Activated CD4-positive, alpha-beta T cell treated with anti-CD3 and anti-CD28 coated beads for 36 hours (primary cell): ENCODE data around the gene AKR1B15. TPM values are rescaled to one million over a fixed set of nuclear protein-coding genes. Genes with fewer than 3 reads are reported as not detected.
"Not testable (repeated sequence)": the region's sequence is repeated elsewhere in the genome, so short reads cannot be mapped to it uniquely, and the experiment has no call there.

Source experiments
- ATAC-seq: fragments of 200-7000 bp; cut with Tn5 transposase; one replicate; pipeline ENCODE4 v1.10.0; 2021; ENCODE audit warnings: mild to moderate bottlenecking, moderate library complexity
- CTCF ChIA-PET: fragments of 350-600 bp; sonication (Branson Sonifier 250); formaldehyde crosslinking; loops from one replicate; lab custom pipeline; 2021; ENCODE audit warnings: antibody characterized with exemption; lab: Charles Lee
- POLR2A ChIA-PET: fragments of 350-600 bp; sonication (Branson Sonifier 250); formaldehyde crosslinking; loops from one replicate; lab custom pipeline; 2021; ENCODE audit warnings: antibody characterized with exemption, inconsistent platforms; lab: Charles Lee
- DNase-seq: peaks from one replicate; pipeline ENCODE4 v3.0.0-alpha.2; 2020
- H3K27ac Mint-ChIP-seq: one replicate; pipeline ENCODE4 v1.8.0; 2021; ENCODE audit warnings: mixed read lengths
- H3K27me3 Mint-ChIP-seq: one replicate; pipeline ENCODE4 v1.8.0; 2021; ENCODE audit warnings: mixed read lengths
- H3K36me3 Mint-ChIP-seq: one replicate; pipeline ENCODE4 v1.8.0; 2021; ENCODE audit warnings: low read depth, mixed read lengths
- H3K4me1 Mint-ChIP-seq: one replicate; pipeline ENCODE4 v1.8.0; 2021; ENCODE audit warnings: mixed read lengths
- H3K4me3 Mint-ChIP-seq: one replicate; pipeline ENCODE4 v1.8.0; 2021; ENCODE audit warnings: mild to moderate bottlenecking, moderate library complexity, mixed read lengths
- H3K9me3 Mint-ChIP-seq: one replicate; pipeline ENCODE4 v1.8.0; 2021; ENCODE audit warnings: low read depth, mixed read lengths
- intact Hi-C, 2 experiments: fragments of 100-400 bp; cut with DNase I in 1 of 2; cut with micrococcal nuclease in 1 of 2; formaldehyde crosslinking; loops; one replicate each; pipeline versions ENCODE4 v1.14.2 to v1.15.1; 2022 to 2024; cut with DNase I, micrococcal nuclease
- total RNA-seq, 2 experiments: library from RNA; stranded (reverse); gene quantifications; one replicate each; pipeline ENCODE4 v1.2.3, GENCODE V29; 2021

Gene AKR1B15
- total RNA-seq, 2 experiments from 2014 or later, result not detected

DNA sequence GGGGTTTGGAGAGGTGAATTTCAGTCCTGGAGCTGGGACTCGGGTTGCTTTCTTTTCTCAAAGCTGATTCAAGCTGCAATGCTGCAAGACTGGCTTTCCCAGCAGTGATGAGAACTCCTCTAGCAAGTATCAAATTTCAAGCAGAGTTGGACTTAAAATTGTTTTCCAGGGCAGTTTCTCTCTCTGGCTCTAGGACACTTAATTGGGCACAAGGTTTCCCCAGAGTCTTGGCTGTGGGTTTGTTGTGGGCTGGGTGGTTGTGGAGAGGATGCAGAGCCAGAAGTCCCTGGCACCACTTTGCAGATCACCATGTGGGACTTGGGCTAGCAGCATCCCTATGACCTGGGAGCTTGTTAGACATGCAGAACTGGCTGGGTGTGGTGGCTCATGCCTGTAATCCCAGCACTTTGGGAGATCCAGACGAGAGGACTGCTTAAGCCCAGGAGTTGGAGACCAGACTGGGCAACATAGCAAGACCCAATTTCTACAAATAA is 16.8 kb downstream of the AKR1B15 start:
- peaks cover 4% of the 10 kb centered on the region for H3K4me1 Mint-ChIP-seq
- ATAC-seq (no peak), DNase-seq (no peak)
- intact Hi-C loops, result no loop called here
- H3K27ac Mint-ChIP-seq, result no peak overlapping the region
- H3K36me3 Mint-ChIP-seq, result no peaks in the 10 kb centered on the region
- ChIA-PET POLR2A (no interaction called here), CTCF (interaction anchor here (0.6 to 0.7 kb wide), 2 partner anchors 18 to 67 kb away, joined by 3 read pairs; no protein-coding TSS in a partner anchor)
- H3K27me3 Mint-ChIP-seq, result no peaks in the 10 kb centered on the region
- H3K9me3 Mint-ChIP-seq, result peaks cover 12% of the 10 kb centered on the region
- no peak overlapping the region for H3K4me3 Mint-ChIP-seq

DNA sequence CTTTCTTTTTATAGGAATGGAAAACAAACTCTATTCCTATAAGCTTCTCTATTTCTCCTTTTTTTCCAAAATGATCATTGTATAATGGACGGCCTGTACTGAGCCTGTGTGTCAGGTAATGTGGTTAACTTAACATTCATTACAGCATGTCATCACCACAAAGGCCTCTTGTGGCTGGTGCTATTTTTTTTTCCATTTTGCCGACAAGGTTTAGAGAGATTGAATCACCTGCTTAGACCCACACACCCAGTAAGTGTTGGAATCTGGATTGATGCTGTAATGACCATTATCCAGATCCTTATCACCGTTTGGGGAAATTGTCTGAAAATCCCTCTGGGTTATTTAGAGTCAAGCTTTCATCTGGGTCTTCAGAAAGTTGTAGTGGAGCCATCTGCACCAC is 18.5 kb downstream of the AKR1B15 start:
- ATAC-seq (no peak), DNase-seq (no peak)
- intact Hi-C loops, result no loop called here
- POLR2A ChIA-PET, result no interaction called here
- CTCF ChIA-PET, result no interaction called here
- peaks cover 12% of the 10 kb centered on the region for H3K9me3 Mint-ChIP-seq
- no peaks in the 10 kb centered on the region for H3K36me3 Mint-ChIP-seq
- no peak overlapping the region for H3K27ac Mint-ChIP-seq
- H3K4me1 Mint-ChIP-seq, result no peaks in the 10 kb centered on the region
- H3K4me3 Mint-ChIP-seq, result no peak overlapping the region
- no peaks in the 10 kb centered on the region for H3K27me3 Mint-ChIP-seq

DNA sequence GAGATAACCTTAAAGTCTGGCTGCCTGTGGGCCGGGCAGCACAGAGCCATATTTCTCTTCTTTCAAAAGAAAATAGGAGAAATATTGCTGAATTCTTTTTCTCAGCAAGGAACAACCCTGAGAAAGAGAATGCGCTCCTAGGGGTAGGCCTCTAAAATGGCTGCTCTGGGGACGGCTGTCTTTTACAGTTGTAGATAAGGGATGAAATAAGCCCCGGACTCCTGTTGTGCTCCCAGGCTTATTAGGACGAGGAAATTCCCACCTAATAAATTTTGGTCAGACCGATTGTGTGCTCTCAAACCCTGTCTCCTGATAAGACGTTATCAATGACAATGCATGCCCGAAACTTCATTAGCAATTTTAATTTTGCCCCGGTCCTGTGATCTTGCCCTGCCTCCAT is 21.1 kb downstream of the AKR1B15 start:
- H3K4me1 Mint-ChIP-seq, DNase-seq, H3K27ac Mint-ChIP-seq, ATAC-seq, CTCF ChIA-PET, H3K9me3 Mint-ChIP-seq, H3K27me3 Mint-ChIP-seq, H3K4me3 Mint-ChIP-seq, intact Hi-C loops, H3K36me3 Mint-ChIP-seq, POLR2A ChIA-PET: not testable (repeated sequence)

- Mint-ChIP-seq H3K4me3 (no peak overlapping the region), H3K4me1 (no peaks in the 10 kb centered on the region), H3K27me3 (peaks cover 5% of the 10 kb centered on the region), H3K9me3 (peaks cover 10% of the 10 kb centered on the region), H3K27ac (no peak overlapping the region), H3K36me3 (no peaks in the 10 kb centered on the region)
- intact Hi-C loops, result no loop called here
- ChIA-PET POLR2A (no interaction called here), CTCF (interaction anchor here (0.7 kb wide), 1 partner anchor 657 kb away, joined by 4 read pairs; no protein-coding TSS in a partner anchor)
- no peak for DNase-seq
- ATAC-seq, result no peak
These were observed 22.2 kb downstream of the AKR1B15 start for GRCh38 chr7:134571101-134571500.

GRCh38 chr7:134571746-134572461 is 23.0 kb downstream of the AKR1B15 start:
- ChIA-PET POLR2A (interaction anchor here (0.7 kb wide), 1 partner anchor 484 kb away, joined by 5 read pairs; no protein-coding TSS in a partner anchor), CTCF (no interaction called here)
- Mint-ChIP-seq H3K27ac (no peak overlapping the region), H3K4me3 (no peak overlapping the region), H3K4me1 (no peaks in the 10 kb centered on the region), H3K27me3 (peaks cover 5% of the 10 kb centered on the region), H3K36me3 (no peaks in the 10 kb centered on the region), H3K9me3 (peaks cover 10% of the 10 kb centered on the region)
- ATAC-seq (no peak), DNase-seq (no peak)
- intact Hi-C loops, result no loop called here

- intact Hi-C loops, result no loop called here
These were observed 25.4 kb downstream of the AKR1B15 start for GRCh38 chr7:134574322-134574721.

GRCh38 chr7:134584290-134584689 is 35.4 kb downstream of the AKR1B15 start:
- H3K4me3 Mint-ChIP-seq, result no peak overlapping the region
- no peaks in the 10 kb centered on the region for H3K9me3 Mint-ChIP-seq
- no peaks in the 10 kb centered on the region for H3K36me3 Mint-ChIP-seq
- no peak for DNase-seq
- H3K27me3 Mint-ChIP-seq, result peaks cover 24% of the 10 kb centered on the region
- no peaks in the 10 kb centered on the region for H3K4me1 Mint-ChIP-seq
- no peak for ATAC-seq
- CTCF ChIA-PET, result no interaction called here
- POLR2A ChIA-PET, result no interaction called here
- H3K27ac Mint-ChIP-seq, result no peak overlapping the region
- intact Hi-C loops, result no loop called here

More at GRCh38 chr7:134574322-134574721, 25.4 kb downstream of the AKR1B15 start:
- ATAC-seq (no peak), DNase-seq (no peak)
- ChIA-PET CTCF (interaction anchor here (0.9 kb wide), 1 partner anchor 17 kb away, joined by 3 read pairs; no protein-coding TSS in a partner anchor), POLR2A (no interaction called here)
- no peak overlapping the region for H3K4me3 Mint-ChIP-seq
- H3K36me3 Mint-ChIP-seq, result no peaks in the 10 kb centered on the region
- H3K27ac Mint-ChIP-seq, result no peak overlapping the region
- H3K9me3 Mint-ChIP-seq, result peaks cover 8% of the 10 kb centered on the region
- no peaks in the 10 kb centered on the region for H3K4me1 Mint-ChIP-seq
- peaks cover 5% of the 10 kb centered on the region for H3K27me3 Mint-ChIP-seq

DNA sequence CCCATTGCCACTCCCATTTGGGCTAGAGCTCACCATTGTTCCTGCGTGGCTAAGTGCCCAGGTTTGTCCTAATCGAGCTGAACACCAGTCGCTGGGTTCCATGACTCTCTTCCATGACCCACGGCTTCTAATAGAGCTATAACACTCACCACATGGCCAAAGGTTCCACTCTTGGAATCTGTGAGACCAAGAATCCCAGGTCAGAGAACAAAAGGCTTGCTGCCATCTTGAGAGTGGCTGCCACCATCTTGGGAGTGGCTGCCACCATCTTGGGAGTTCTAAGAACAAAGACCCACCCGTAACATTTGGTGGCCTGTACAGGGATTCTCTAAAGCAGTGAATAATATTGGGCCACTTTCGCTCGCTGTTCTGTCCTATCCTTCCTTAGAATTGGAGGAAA is 37.0 kb downstream of the AKR1B15 start:
- ChIA-PET POLR2A (no interaction called here), CTCF (interaction anchor here (0.7 kb wide), 1 partner anchor 21 kb away, joined by 3 read pairs; no protein-coding TSS in a partner anchor)
- DNase-seq (no peak), ATAC-seq (no peak)
- Mint-ChIP-seq H3K27ac (no peak overlapping the region), H3K9me3 (no peaks in the 10 kb centered on the region), H3K36me3 (no peaks in the 10 kb centered on the region), H3K4me3 (no peak overlapping the region), H3K4me1 (no peaks in the 10 kb centered on the region), H3K27me3 (peaks cover 22% of the 10 kb centered on the region)
- intact Hi-C loops, result no loop called here

DNA sequence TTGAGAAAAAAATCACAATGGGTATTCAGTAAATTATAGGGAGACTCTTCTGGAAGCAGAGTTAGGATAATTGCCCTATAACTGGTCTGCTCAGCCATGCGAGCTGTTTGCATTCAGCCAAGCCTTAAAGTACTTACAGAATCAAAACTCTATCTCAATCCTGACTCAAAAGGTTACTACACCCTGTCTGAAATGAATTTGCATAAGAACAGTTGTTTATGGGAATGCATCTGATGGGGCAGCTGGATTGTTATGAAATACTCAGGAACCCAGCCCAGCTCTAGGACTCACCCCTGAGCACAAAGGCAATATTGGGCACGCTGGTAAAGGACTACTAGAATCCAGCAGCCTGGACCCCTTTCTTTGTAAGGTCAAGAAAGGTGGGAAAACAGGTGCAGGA is 38.8 kb downstream of the AKR1B15 start:
- CTCF ChIA-PET, result no interaction called here
- POLR2A ChIA-PET, result no interaction called here
- intact Hi-C loops, result no loop called here
- H3K27me3 Mint-ChIP-seq, result peaks cover 16% of the 10 kb centered on the region
- H3K4me3 Mint-ChIP-seq, result no peak overlapping the region
- H3K4me1 Mint-ChIP-seq, result no peaks in the 10 kb centered on the region
- no peak for ATAC-seq
- no peak overlapping the region for H3K27ac Mint-ChIP-seq
- no peak for DNase-seq
- H3K36me3 Mint-ChIP-seq, result no peaks in the 10 kb centered on the region
- H3K9me3 Mint-ChIP-seq, result no peaks in the 10 kb centered on the region

DNA sequence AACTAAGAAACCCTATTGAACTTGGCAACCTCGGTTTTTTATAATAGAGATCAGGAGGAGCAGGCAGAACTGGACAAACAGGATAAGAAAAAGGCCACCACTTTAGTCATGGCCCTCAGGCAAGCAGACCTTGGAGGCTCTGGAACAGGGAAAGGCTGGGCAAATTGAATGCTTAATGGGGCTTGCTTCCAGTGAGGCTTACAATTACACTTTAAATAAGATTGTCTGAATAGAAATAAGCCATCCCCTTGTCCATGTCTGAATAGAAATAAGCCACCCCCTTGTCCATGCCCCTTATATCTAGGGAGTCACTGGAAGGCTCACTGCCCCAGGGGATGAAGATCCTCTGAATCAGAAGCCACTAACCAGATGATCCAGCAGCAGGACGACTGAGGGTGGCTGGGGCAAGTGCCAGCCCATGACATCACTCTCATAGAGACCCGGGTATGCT is 40.6 kb downstream of the AKR1B15 start:
- Mint-ChIP-seq H3K27ac (no peak overlapping the region), H3K27me3 (peaks cover 8% of the 10 kb centered on the region), H3K4me3 (no peak overlapping the region), H3K9me3 (no peaks in the 10 kb centered on the region), H3K36me3 (no peaks in the 10 kb centered on the region), H3K4me1 (no peaks in the 10 kb centered on the region)
- ATAC-seq, result no peak
- intact Hi-C loops, result no loop called here
- ChIA-PET CTCF (no interaction called here), POLR2A (no interaction called here)
- DNase-seq, result no peak

GRCh38 chr7:134593530-134594392 is 44.9 kb downstream of the AKR1B15 start:
- intact Hi-C loops, result no loop called here
- Mint-ChIP-seq H3K36me3 (no peaks in the 10 kb centered on the region), H3K9me3 (peaks cover 2% of the 10 kb centered on the region), H3K27ac (no peak overlapping the region), H3K27me3 (peaks cover 4% of the 10 kb centered on the region), H3K4me3 (no peak overlapping the region), H3K4me1 (no peaks in the 10 kb centered on the region)
- no peak for DNase-seq
- POLR2A ChIA-PET, result no interaction called here
- ATAC-seq, result no peak
- CTCF ChIA-PET, result no interaction called here
